Body of pancreas (tissue), 4 donors: Measurements from ENCODE around the gene LMTK2. TPM values are rescaled to one million over a fixed set of nuclear protein-coding genes. Genes with fewer than 3 reads are reported as not detected.

Experiments used
- ATAC-seq: fragments of 150-250 bp; one replicate; pipeline ENCODE4 v1.9.1; 2016
- DNase-seq, 4 donors: peaks; one replicate each; pipeline ENCODE4 v3.0.0-alpha.2; 2019
- H3K27ac ChIP-seq, 4 donors: fragments of 200-600 bp; sonication (generic); 1 replicate in 3 of 4; 2 replicates in 1 of 4; pipeline versions ENCODE4 v1.5.1 to v1.6.1; 2016 to 2019; ENCODE audit warnings: mild to moderate bottlenecking in 1 of 4, mixed read lengths in 1 of 4, moderate library complexity in 1 of 4
- H3K27me3 ChIP-seq, 2 donors: fragments of 200-600 bp; sonication (generic); one replicate each; pipeline ENCODE4 v1.6.0; 2016; ENCODE audit warnings: mild to moderate bottlenecking in 1 of 2
- H3K36me3 ChIP-seq, 2 donors: fragments of 200-600 bp; sonication (generic); replicated peaks in 1 of 2; 2 replicates each; pipeline ENCODE4 v1.5.1; 2016; ENCODE audit warnings: low read depth in 2 of 2; ENCODE audit not compliant: insufficient read depth in 1 of 2
- H3K4me1 ChIP-seq: fragments of 200-600 bp; sonication (generic); one replicate; pipeline ENCODE4 v1.6.0; 2016
- H3K4me3 ChIP-seq, 2 donors: fragments of 200-600 bp; sonication (generic); 1 replicate in 1 of 2; 2 replicates in 1 of 2; pipeline ENCODE4 v1.5.1; 2016 to 2019
- H3K9me3 ChIP-seq, 3 donors: fragments of 200-600 bp; sonication (generic); 1 replicate in 2 of 3; 2 replicates in 1 of 3; pipeline ENCODE4 v1.5.1; 2016
- POLR2A ChIP-seq, 3 donors: fragments of 450-650 bp; IDR thresholded peaks; one replicate each; pipeline ENCODE4 v1.6.1; 2016; ENCODE audit warnings: antibody characterized with exemption in 3 of 3, mild to moderate bottlenecking in 2 of 3
- WGBS, 2 donors: methylation state at CpG; one replicate each; pipeline ENCODE4 v1.1.5; 2017; 5-methylcytosine and 5-hydroxymethylcytosine counted together
- intact Hi-C: fragments of 100-400 bp; cut with DNase I; formaldehyde crosslinking; loops from one replicate; pipeline ENCODE4 v1.15.1; 2023
- total RNA-seq, 2 donors: library from RNA; depleted of rRNA; stranded (reverse); fragments of >200 nt; gene quantifications; one replicate each; pipeline ENCODE4 v1.1.0, GENCODE V29; 2016
- TF ChIP-seq, protein P1 (sequence below), 7 experiments: fragments of 450-650 bp in 4 of 7; fragments of 200-600 bp in 3 of 7; sonication (generic) in 3 of 7; IDR thresholded peaks; one replicate each; pipeline ENCODE4 v1.5.1; 2016 to 2019; ENCODE audit warnings: antibody characterized with exemption in 7 of 7

Gene LMTK2
- total RNA-seq, 2 donors from 2014 or later = 19.7 to 23.1 TPM

GRCh38 chr7:98196706-98197605, 90.3 kb downstream of the LMTK2 start:
- intact Hi-C loops = no loop called here
- ATAC-seq = no peak
- no peak overlapping the region for H3K27ac ChIP-seq

DNA sequence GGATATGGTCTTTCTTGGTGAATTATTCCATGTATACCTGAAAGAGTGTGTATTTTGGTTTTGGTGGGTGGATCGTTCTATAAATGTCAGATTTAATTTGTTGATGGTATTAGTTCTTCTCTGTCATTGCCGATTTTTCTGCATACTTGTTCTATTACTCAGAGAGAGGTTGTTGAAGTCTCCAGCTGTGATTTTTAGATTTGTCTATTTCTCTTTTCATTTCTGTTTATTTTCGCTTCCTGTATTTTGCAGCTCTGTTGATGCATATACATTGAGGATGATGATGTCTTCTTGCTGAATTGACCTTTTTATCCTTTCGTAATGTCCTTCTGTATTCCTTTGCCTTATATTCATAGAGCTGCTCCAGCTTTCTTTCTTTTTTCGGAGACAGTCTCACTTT, 92.5 kb downstream of the LMTK2 start:
- WGBS, 2 donors = 94 to 95% methylated on average over 5 of the region's 5 CpGs
- intact Hi-C loops = no loop called here
- Histone ChIP-seq H3K27me3 (no peaks in the 10 kb centered on the region), H3K4me3 (no peak overlapping the region), H3K9me3 (no peaks in the 10 kb centered on the region), H3K27ac (no peak overlapping the region), H3K36me3 (peaks cover 0 to 2% of the 10 kb centered on the region in 2 donors), H3K4me1 (no peaks in the 10 kb centered on the region)
- TF ChIP-seq, protein P1, sequence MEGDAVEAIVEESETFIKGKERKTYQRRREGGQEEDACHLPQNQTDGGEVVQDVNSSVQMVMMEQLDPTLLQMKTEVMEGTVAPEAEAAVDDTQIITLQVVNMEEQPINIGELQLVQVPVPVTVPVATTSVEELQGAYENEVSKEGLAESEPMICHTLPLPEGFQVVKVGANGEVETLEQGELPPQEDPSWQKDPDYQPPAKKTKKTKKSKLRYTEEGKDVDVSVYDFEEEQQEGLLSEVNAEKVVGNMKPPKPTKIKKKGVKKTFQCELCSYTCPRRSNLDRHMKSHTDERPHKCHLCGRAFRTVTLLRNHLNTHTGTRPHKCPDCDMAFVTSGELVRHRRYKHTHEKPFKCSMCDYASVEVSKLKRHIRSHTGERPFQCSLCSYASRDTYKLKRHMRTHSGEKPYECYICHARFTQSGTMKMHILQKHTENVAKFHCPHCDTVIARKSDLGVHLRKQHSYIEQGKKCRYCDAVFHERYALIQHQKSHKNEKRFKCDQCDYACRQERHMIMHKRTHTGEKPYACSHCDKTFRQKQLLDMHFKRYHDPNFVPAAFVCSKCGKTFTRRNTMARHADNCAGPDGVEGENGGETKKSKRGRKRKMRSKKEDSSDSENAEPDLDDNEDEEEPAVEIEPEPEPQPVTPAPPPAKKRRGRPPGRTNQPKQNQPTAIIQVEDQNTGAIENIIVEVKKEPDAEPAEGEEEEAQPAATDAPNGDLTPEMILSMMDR (IDR thresholded peaks at IDR 0.05) = no peak
- TF ChIP-seq POLR2A (IDR thresholded peaks at IDR 0.05) = no peak
- ATAC-seq (no peak), DNase-seq (no peak)

More at GRCh38 chr7:98196706-98197605, 90.3 kb downstream of the LMTK2 start:
- 82 to 91% methylated on average over 16 of the region's 16 CpGs for WGBS, 2 donors
- no peaks in the 10 kb centered on the region for H3K9me3 ChIP-seq
- TF ChIP-seq, protein P1 (IDR thresholded peaks at IDR 0.05) = no peak
- no peak for TF ChIP-seq POLR2A (IDR thresholded peaks at IDR 0.05)
- no peaks in the 10 kb centered on the region for H3K4me1 ChIP-seq
- H3K36me3 ChIP-seq = peaks cover 3 to 9% of the 10 kb centered on the region in 2 donors
- no peak overlapping the region for H3K4me3 ChIP-seq
- DNase-seq = no peak
- no peaks in the 10 kb centered on the region for H3K27me3 ChIP-seq

- Histone ChIP-seq H3K4me1 (no peaks in the 10 kb centered on the region), H3K36me3 (peaks cover 0 to under 1% of the 10 kb centered on the region in 2 donors), H3K27me3 (no peaks in the 10 kb centered on the region), H3K27ac (no peak overlapping the region), H3K9me3 (no peaks in the 10 kb centered on the region), H3K4me3 (no peak overlapping the region)
- intact Hi-C loops = no loop called here
- WGBS, 2 donors = 84 to 91% methylated on average over 6 of the region's 6 CpGs
- no peak for ATAC-seq
- no peak for DNase-seq
- TF ChIP-seq, protein P1 (IDR thresholded peaks at IDR 0.05) = no peak
- no peak for TF ChIP-seq POLR2A (IDR thresholded peaks at IDR 0.05)
Observed at GRCh38 chr7:98200364-98200763, 93.7 kb downstream of the LMTK2 start.

DNA sequence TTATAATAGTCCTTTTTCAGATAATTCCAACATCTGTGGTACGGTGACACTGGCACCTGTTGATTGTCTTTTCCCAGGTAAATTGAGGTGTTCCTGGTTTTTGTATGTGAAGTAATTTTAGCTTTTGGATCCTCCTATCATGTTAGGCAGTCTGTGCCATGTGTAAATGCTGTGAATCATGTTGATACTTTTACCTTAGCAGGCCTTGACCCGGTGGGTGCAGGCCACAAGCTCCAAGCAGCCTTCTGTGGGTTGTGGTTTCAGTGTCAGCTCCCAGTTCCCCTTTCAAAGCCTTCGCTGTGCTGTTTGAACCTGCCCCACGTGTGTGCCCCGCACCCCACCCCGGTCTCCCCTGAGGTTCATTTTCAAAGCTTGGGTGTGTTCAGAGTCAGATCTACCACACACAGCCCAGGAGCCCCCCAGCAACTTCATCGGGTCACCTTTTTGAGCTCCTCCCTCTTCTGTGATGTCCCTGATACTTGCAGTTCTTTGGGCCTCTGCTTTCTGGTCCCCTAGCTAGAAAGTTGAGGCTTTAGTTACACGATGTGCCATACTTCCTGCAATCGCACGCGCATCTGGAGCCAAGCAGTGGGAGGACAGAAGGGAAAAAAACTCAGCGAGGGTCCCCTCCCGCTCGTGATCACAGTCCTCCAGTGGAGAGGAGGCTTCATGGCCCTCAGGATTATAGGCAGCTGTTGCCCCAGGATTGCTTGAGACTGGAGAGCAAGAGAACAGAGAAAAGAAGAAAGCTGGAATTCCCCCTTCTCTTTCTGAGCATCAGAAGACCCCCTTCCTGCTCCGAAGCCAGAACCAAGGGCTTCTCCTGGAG, 95.9 kb downstream of the LMTK2 start:
- H3K36me3 ChIP-seq = peaks cover 6 to 12% of the 10 kb centered on the region in 2 donors
- no peak for ATAC-seq

More for the DNA sequence above, 95.9 kb downstream of the LMTK2 start:
- DNase-seq = no peak
- Histone ChIP-seq H3K27ac (no peak overlapping the region), H3K9me3 (no peaks in the 10 kb centered on the region), H3K4me3 (no peak overlapping the region), H3K4me1 (no peaks in the 10 kb centered on the region), H3K27me3 (no peaks in the 10 kb centered on the region)
- 67 to 82% methylated on average over 15 of the region's 15 CpGs for WGBS, 2 donors
- intact Hi-C loops = no loop called here
- TF ChIP-seq, protein P1 (IDR thresholded peaks at IDR 0.05) = no peak
- no peak for TF ChIP-seq POLR2A (IDR thresholded peaks at IDR 0.05)
